Stomach smooth muscle (tissue), 2 donors: ENCODE data around the gene STX11.
"Not testable (repeated sequence)": the region's sequence is repeated elsewhere in the genome, so short reads cannot be mapped to it uniquely, and the experiment has no call there.

ENCODE experiments used
- H3K27ac ChIP-seq: one replicate; pipeline ENCODE4 v1.7.0; 2013; ENCODE audit warnings: mild to moderate bottlenecking, low read length, inconsistent platforms
- H3K27me3 ChIP-seq, 2 donors: one replicate each; pipeline ENCODE4 v1.7.0; 2013; ENCODE audit warnings: low read length in 2 of 2; ENCODE audit not compliant: insufficient read depth in 2 of 2, control insufficient read depth in 1 of 2
- H3K36me3 ChIP-seq, 2 donors: one replicate each; pipeline ENCODE4 v1.7.0; 2013; ENCODE audit warnings: low read length in 2 of 2; ENCODE audit not compliant: control insufficient read depth in 2 of 2, insufficient read depth in 2 of 2
- H3K4me1 ChIP-seq: one replicate; pipeline ENCODE4 v1.7.0; 2013; ENCODE audit warnings: low read length; ENCODE audit not compliant: control insufficient read depth, insufficient read depth
- H3K4me3 ChIP-seq, 2 donors: one replicate each; pipeline ENCODE4 v1.7.0; 2013; ENCODE audit warnings: low read length in 2 of 2
- H3K9ac ChIP-seq, 2 donors: one replicate each; pipeline ENCODE4 v1.7.0; 2013; ENCODE audit warnings: low read length in 2 of 2, mild to moderate bottlenecking in 1 of 2
- H3K9me3 ChIP-seq, 2 donors: one replicate each; pipeline ENCODE4 v1.7.0; 2013; ENCODE audit warnings: low read length in 2 of 2; ENCODE audit not compliant: control insufficient read depth in 2 of 2
- donor health status: healthy.
- donor health status: Pancreatic carcinoma.

STX11 gene

DNA sequence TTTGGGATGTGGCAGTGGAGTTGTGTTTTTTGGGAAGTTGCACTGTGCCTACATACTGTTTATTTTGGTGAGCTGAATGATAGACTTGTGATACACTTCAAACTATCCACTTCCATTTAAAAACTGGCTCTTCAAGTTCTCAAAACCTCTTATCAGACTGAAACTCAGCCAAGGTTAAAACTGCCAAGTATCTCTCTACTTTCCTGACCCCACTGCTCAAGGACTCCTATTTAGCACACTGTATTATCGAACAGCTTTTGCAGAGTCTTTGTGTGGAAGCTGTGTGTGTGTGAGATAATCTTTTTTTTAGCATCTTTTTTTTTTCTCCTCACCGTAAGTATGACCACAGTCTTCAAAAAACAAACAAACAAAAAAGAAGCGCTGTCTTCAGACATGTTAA, 21.1 kb downstream of the STX11 start:
- no peaks in the 10 kb centered on the region for H3K27me3 ChIP-seq
- H3K9ac ChIP-seq: no peak overlapping the region
- H3K27ac ChIP-seq: no peak overlapping the region
- no peaks in the 10 kb centered on the region for H3K4me1 ChIP-seq
- no peaks in the 10 kb centered on the region for H3K36me3 ChIP-seq
- no peak overlapping the region for H3K4me3 ChIP-seq
- H3K9me3 ChIP-seq: peaks cover 0 to 2% of the 10 kb centered on the region in 2 donors

DNA sequence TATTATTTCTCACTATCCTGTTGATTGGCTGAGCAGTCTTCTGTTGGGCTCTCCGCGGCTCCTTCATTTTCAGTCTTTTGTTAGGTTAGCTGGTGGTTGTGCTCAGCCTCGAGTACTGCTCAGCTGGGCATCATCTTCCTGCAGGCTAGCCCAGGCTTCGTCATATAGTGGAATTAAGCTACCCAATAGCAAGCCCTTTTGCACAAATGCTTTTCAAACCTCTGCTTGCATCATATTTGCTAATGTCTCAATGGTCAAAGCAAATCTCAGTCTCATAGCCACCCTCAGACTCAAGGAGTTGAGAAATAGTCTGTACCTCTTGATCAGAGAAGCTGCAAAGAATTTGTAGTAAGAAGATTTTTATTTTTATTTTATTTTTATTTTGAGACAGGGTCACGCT, 23.7 kb downstream of the STX11 start:
- no peak overlapping the region for H3K9ac ChIP-seq
- H3K27ac ChIP-seq: no peak overlapping the region
- no peaks in the 10 kb centered on the region for H3K4me1 ChIP-seq
- no peaks in the 10 kb centered on the region for H3K36me3 ChIP-seq
- no peak overlapping the region for H3K4me3 ChIP-seq
- H3K9me3 ChIP-seq: peaks cover 0 to 2% of the 10 kb centered on the region in 2 donors
- no peaks in the 10 kb centered on the region for H3K27me3 ChIP-seq

DNA sequence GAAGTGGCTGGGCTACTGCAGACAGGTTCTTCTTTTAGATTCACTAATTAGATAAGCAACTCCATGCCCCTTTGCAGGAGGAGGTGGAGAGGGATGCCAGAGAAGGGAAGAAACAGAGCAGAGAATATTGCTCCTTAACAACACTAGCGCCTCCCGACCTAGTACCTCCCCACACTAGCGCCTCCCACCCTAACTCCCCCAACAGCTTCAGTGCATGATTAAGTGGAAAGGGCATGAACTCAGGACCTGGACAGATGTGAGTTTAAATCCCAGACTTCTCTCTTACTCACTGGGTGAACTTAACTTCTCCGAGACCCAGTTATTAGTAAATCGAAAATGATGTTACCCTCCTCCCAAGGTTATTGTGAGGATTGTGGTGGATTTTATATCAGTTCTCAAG, 25.7 kb downstream of the STX11 start:
- no peaks in the 10 kb centered on the region for H3K36me3 ChIP-seq

GRCh38 chr6:144177726-144178125, 27.4 kb downstream of the STX11 start:
- Histone ChIP-seq H3K9ac (no peak overlapping the region), H3K27ac (no peak overlapping the region), H3K27me3 (no peaks in the 10 kb centered on the region), H3K9me3 (no peaks in the 10 kb centered on the region), H3K4me3 (no peak overlapping the region), H3K4me1 (no peaks in the 10 kb centered on the region), H3K36me3 (no peaks in the 10 kb centered on the region)

More for the DNA sequence above, 25.7 kb downstream of the STX11 start:
- no peak overlapping the region for H3K27ac ChIP-seq
- no peaks in the 10 kb centered on the region for H3K4me1 ChIP-seq
- H3K27me3 ChIP-seq: no peaks in the 10 kb centered on the region
- no peak overlapping the region for H3K9ac ChIP-seq
- no peak overlapping the region for H3K4me3 ChIP-seq
- peaks cover 0 to 2% of the 10 kb centered on the region in 2 donors for H3K9me3 ChIP-seq

- no peaks in the 10 kb centered on the region for H3K36me3 ChIP-seq
- H3K9me3 ChIP-seq: no peaks in the 10 kb centered on the region
- no peaks in the 10 kb centered on the region for H3K27me3 ChIP-seq
- H3K4me3 ChIP-seq: no peak overlapping the region
- no peaks in the 10 kb centered on the region for H3K4me1 ChIP-seq
- H3K27ac ChIP-seq: no peak overlapping the region
- H3K9ac ChIP-seq: no peak overlapping the region
Observed at GRCh38 chr6:144178323-144178722, 28.0 kb downstream of the STX11 start.

GRCh38 chr6:144179237-144179636, 28.9 kb downstream of the STX11 start:
- Histone ChIP-seq H3K4me1 (no peaks in the 10 kb centered on the region), H3K27ac (no peak overlapping the region), H3K4me3 (no peak overlapping the region)

DNA sequence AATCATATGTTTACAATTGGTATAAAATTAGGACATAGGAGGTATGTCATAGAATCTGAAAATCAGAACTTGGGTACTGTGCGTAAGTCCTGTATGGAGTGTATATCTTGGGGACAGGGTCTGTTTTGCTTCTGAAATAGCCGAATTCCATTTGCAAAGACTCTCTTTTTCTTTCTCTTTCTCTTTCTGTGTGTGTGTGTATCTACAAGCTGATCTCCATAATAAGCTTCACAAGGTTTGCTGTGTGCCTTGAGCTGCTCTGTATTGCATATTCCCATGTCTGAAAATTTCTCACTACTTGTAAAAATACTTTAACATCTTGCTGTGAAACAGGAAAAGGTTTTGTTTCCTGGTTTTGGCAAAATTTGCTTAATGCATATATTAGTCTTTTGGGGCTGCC, 29.5 kb downstream of the STX11 start:
- no peak overlapping the region for H3K4me3 ChIP-seq
- H3K27ac ChIP-seq: no peak overlapping the region
- no peak overlapping the region for H3K9ac ChIP-seq
- H3K36me3 ChIP-seq: no peaks in the 10 kb centered on the region
- H3K27me3 ChIP-seq: no peaks in the 10 kb centered on the region
- no peaks in the 10 kb centered on the region for H3K4me1 ChIP-seq
- H3K9me3 ChIP-seq: no peaks in the 10 kb centered on the region

More at GRCh38 chr6:144179237-144179636, 28.9 kb downstream of the STX11 start:
- no peaks in the 10 kb centered on the region for H3K27me3 ChIP-seq
- H3K36me3 ChIP-seq: no peaks in the 10 kb centered on the region
- H3K9me3 ChIP-seq: no peaks in the 10 kb centered on the region
- H3K9ac ChIP-seq: no peak overlapping the region

DNA sequence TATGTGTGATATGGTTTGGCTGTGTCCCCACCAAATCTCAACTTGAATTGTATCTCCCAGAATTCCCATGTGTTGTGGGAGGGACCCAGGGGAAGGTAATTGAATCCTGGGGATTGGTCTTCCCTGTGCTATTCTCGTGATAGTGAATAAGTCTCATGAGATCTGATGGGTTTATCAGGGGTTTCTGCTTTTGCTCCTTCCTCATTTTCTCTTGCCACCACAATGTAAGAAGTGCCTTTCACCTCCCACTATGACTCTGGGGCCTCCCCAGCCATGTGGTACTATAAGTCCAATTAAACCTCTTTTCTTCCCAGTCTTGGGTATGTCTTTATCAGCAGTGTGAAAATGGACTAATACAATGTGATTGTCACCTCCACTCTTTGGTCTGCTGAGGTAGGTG, 30.0 kb downstream of the STX11 start:
- not testable (repeated sequence) for H3K9me3 ChIP-seq, H3K27ac ChIP-seq, H3K27me3 ChIP-seq, H3K9ac ChIP-seq, H3K36me3 ChIP-seq, H3K4me1 ChIP-seq, H3K4me3 ChIP-seq

GRCh38 chr6:144181639-144182038, 31.3 kb downstream of the STX11 start:
- no peaks in the 10 kb centered on the region for H3K36me3 ChIP-seq
- H3K27me3 ChIP-seq: no peaks in the 10 kb centered on the region
- H3K9ac ChIP-seq: no peak overlapping the region
- no peak overlapping the region for H3K4me3 ChIP-seq
- no peaks in the 10 kb centered on the region for H3K9me3 ChIP-seq
- H3K27ac ChIP-seq: no peak overlapping the region
- H3K4me1 ChIP-seq: no peaks in the 10 kb centered on the region

- not testable (repeated sequence) for H3K27ac ChIP-seq, H3K4me3 ChIP-seq, H3K9ac ChIP-seq, H3K36me3 ChIP-seq, H3K27me3 ChIP-seq, H3K4me1 ChIP-seq, H3K9me3 ChIP-seq
Observed at GRCh38 chr6:144184186-144184585, 33.9 kb downstream of the STX11 start.

GRCh38 chr6:144185133-144185836, 35.0 kb downstream of the STX11 start:
- H3K27ac ChIP-seq: no peak overlapping the region

More at GRCh38 chr6:144185133-144185836, 35.0 kb downstream of the STX11 start:
- H3K4me1 ChIP-seq: no peaks in the 10 kb centered on the region
- no peaks in the 10 kb centered on the region for H3K36me3 ChIP-seq
- H3K9me3 ChIP-seq: no peaks in the 10 kb centered on the region
- H3K4me3 ChIP-seq: no peak overlapping the region
- no peak overlapping the region for H3K9ac ChIP-seq
- H3K27me3 ChIP-seq: peaks cover 0 to 5% of the 10 kb centered on the region in 2 donors
